Transverse colon (tissue), 4 donors: ENCODE measurements around the gene THSD7A.

Experiments
- EP300 ChIP-seq: sonication (generic); formaldehyde crosslinking; IDR thresholded peaks from one replicate; pipeline ENCODE4 v1.6.1; 2017; ENCODE audit warnings: antibody characterized with exemption, low read depth
- POLR2A ChIP-seq: fragments of 450-650 bp; IDR thresholded peaks from one replicate; pipeline ENCODE4 v1.6.1; 2016; ENCODE audit warnings: antibody characterized with exemption, mild to moderate bottlenecking, moderate library complexity
- POLR2AphosphoS5 ChIP-seq, 3 donors: sonication (generic); formaldehyde crosslinking; IDR thresholded peaks; one replicate each; pipeline ENCODE4 v1.6.1; 2016; ENCODE audit warnings: antibody characterized with exemption in 3 of 3
- TF ChIP-seq, protein P1 (sequence below), 5 experiments: fragments of 200-600 bp in 3 of 5; fragments of 450-650 bp in 2 of 5; sonication (generic) in 3 of 5; IDR thresholded peaks; 1 replicate in 2 of 5; 2 replicates in 3 of 5; pipeline ENCODE4 v1.5.1; 2016 to 2017; ENCODE audit warnings: antibody characterized with exemption in 5 of 5, inconsistent platforms in 3 of 5, mild to moderate bottlenecking in 2 of 5, moderate library complexity in 1 of 5

DNA sequence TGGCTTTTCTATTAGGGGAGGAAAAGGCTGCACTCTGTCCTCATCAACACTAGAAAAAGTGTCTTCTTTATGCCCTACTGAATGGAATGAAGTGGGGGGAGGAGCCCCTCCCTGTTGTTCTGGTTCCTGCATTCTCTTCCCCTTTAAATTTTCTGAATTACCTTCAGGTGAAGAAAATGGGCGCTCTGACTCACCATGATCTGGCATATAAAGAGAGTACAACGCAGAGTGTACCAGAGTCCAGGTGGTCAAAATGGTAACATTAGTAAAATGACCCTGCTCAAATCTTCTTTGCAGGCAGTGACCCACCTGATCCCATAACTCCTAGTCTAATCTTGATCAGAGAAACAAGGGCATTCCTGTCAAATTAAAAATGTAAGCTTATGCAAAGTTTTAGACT, 80.7 kb downstream of the THSD7A start:
- TF ChIP-seq, protein P1, sequence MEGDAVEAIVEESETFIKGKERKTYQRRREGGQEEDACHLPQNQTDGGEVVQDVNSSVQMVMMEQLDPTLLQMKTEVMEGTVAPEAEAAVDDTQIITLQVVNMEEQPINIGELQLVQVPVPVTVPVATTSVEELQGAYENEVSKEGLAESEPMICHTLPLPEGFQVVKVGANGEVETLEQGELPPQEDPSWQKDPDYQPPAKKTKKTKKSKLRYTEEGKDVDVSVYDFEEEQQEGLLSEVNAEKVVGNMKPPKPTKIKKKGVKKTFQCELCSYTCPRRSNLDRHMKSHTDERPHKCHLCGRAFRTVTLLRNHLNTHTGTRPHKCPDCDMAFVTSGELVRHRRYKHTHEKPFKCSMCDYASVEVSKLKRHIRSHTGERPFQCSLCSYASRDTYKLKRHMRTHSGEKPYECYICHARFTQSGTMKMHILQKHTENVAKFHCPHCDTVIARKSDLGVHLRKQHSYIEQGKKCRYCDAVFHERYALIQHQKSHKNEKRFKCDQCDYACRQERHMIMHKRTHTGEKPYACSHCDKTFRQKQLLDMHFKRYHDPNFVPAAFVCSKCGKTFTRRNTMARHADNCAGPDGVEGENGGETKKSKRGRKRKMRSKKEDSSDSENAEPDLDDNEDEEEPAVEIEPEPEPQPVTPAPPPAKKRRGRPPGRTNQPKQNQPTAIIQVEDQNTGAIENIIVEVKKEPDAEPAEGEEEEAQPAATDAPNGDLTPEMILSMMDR (IDR thresholded peaks at IDR 0.05): no peak
- TF ChIP-seq POLR2A (no peak), POLR2AphosphoS5 (IDR thresholded peaks at IDR 0.05) (no peak), EP300 (no peak)
